Stimulated activated CD8-positive, alpha-beta memory T cell treated with anti-CD3 and anti-CD28 coated beads, Interleukin-7, amount 100 ng/mL, for 4 hours (primary cell): ENCODE data around the gene GIT2.
"Not testable (repeated sequence)": the region's sequence is repeated elsewhere in the genome, so short reads cannot be mapped to it uniquely, and the experiment has no call there.

Experiments
- DNase-seq, 2 donors: peaks; one replicate each; pipeline ENCODE4 v3.0.0-alpha.2; 2020; ENCODE audit warnings: low read depth in 2 of 2

GIT2 gene

DNA sequence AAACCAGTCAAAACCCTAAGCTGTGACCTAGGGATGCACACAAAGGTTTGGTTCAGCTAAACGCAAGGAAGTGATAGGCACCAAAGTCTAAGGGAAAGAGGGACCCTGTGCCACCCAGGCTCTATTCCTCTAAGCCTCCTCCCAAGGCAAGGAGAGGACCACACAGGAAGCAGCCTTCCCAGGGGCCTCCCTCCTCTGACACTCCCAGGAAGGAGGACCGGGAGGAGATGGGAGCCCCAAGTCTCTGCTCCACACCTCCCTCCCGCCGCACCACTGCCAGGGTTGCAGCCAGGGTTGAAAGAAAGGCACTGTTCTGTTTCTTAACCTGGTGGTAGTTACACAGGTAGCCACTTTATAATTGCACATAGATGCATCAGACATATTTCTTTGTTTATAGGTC, 74.2 kb downstream of the GIT2 start:
- no peak for DNase-seq

DNA sequence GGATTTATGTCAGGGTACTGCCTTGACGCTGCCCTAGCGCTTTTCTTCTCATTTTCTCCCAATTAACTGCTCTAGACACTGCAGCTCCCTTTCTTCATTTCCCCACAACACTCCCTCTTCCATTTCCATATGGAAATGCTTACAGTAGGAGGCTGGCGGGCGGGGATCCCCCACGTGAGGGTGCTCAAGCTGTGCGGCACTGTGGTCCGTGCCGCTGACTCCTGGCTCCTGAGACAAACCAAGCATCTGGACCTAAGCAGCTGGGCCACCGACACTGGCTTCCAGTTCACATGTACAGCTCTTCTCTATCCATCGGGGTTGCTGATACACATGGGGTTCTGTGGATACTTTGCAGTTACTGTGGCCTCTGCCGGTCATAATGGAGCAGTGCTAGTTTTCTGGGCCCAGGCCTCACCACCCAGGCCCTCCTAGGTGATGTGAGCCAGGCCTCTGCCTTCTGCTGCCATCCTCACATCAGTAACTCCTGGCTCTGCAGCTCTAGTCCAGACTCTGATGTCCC, 75.8 kb downstream of the GIT2 start:
- DNase-seq = no peak

DNA sequence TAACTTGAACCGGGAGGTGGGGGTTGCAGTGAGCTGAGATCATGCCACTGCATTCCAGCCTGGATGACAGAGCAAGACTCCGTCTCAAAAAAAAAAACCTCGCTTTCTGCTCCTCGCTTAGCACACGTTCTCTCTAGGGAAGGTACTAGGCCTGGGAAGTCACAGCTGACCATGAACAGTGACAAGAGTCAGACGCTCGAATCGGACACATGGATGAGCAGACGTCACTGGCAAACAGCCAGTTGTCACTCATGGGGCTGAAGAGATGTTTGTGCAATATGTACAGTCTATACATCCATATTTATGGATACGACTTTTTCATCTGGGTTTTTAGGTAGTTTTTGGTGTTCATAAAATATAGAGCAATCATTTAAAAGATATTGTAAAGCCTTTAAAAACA, 76.7 kb downstream of the GIT2 start:
- DNase-seq = no peak

DNA sequence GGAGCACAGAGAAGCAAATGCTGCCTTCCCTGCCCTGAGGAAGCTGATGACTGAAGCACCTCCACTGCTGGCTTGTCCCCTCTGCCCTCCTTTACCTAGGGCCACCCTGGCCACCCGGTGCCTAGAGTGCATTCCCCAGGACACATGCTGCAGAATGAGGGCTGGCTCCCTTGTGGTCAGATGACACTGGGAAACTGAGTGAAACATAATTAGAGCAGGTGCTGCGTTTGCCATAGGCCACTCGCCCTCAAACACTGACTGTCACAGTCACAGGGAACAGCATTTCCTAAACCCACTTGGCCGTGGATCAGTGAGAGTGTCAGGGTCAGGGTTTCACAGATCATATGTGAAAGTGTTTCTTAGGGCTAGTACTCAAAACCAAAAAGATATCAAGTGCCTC, 80.1 kb downstream of the GIT2 start:
- no peak for DNase-seq

DNA sequence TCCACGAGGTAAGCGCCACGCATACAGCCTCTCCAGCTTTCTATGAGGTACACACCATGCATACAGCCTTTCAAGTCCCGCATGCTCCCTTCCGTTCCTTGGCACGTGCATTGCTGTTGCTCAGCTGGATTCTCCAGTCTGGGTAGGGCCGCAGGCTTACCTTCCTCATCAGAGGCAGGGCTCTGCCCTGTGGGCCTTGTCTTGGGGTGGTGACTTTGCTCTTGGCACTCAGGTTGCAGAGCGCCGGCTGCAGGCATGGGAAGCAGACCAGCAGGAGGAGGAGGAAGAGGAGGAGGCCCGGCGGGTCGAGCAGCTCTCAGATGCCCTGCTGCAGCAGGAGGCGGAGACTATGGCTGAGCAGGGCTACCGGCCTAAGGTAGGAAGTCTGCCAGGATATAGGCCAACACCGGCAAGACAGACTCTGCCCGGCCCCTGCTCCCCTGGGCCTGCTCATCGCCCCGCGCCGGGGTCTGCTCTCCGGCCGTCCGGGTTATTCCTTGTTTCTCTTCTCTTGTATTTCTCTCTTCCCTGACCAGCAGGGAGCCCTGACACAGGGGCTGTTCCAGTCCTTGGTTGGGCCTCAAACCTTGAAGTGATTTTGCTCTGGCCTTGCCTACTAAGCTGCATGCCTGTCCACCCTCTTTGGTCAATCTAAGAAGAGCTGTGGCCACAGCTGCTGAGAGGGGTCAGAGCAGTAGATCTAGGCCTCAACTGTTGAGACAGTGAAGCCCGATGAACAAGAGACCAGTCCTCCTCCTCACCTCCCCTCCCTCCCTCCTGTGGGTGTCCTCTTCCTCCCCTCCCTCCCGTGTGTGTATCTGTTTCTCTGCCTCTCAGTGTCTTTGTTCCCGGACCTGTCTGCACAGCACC, 80.8 kb downstream of the GIT2 start:
- no peak for DNase-seq

DNA sequence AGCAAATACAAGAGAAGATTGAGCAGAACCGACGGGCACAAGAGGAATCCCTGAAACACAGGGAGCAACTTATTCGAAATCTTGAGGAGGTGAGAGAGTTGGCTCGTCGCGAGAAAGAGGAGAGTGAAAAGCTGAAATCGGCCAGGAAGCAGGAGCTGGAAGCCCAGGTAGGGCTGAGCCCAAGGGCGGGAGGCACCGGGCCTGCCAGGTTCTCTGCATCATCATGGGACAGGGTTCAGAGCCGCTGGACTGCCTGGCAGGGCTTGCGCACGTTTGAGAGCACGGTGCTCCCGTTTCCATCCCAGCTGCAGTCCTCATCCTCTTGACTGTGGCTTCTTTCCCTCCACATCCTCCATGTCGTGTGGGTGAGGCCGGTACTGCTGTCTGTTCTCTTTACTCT, 81.7 kb downstream of the GIT2 start:
- no peak for DNase-seq

DNA sequence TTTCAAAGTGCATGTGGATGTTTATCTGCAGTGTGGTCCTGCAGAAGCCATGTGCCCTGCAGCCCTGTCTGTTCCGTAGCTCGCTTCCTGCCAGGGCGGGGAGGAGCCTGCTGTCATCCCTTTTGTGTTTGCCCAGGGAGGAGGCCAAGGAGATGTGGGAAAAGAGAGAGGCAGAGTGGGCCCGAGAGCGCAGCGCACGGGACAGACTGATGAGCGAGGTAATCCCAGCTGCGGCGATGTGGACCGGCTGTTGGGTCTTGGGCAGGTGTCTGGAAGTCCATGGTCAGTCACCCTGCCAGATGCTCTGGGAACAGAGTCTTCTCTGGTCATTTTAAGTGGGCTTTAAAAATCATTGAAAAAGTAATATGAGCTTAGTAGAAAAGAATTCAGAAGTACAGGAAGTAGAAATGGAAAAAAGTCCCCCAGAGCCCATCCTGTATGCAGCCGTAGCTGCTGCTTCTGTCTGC, 83.3 kb downstream of the GIT2 start:
- no peak for DNase-seq

DNA sequence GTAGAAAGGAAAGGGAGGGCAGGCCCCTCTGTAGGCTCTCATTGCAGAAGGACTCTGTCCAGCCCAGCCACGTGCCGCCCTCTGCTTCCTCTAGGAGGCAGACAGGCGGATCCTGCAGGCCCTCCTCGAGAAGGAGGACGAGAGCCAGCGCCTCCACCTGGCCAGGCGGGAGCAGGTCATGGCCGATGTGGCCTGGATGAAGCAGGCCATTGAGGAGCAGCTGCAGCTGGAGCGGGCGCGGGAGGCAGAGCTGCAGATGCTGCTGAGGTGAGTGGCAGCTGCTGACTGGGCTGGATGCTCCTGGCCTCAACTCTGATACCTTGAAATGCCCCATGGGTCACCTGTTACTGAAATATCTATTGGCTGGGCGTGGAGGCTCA, 85.2 kb downstream of the GIT2 start:
- DNase-seq = no peak

DNA sequence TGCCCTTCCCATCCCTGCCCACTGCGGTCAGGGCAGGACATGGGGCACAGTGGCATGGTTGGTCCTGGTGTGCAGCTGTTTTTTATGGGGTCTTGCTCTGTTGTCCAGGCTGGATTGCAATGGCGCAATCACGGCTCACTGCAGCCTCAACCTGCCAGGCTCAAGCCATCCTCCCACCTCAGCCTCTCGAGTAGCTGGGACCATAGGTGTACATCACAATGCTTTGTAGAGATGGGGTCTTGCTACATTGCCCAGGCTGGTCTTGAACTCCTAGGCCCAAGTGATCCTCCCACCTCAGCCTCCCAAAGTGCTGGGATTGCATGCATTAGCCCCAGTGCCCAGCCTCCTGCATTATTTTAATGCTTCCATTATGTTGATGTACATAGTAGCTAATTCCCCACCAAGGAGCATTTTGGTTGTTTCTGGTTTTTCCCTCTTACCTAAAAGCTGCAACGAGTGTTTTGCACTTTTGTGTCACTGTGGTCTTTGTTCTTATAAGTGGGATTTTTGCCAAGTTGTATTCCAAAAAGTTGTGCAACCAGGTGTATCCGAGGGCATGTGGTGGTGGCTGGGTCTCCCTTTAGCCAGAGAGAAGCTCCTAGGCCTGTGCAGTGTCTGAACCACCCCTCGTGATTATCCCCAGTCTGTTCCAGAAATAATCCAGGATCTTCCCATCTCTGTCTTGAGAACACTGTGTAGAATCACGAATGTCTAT, 85.8 kb downstream of the GIT2 start:
- no peak for DNase-seq

DNA sequence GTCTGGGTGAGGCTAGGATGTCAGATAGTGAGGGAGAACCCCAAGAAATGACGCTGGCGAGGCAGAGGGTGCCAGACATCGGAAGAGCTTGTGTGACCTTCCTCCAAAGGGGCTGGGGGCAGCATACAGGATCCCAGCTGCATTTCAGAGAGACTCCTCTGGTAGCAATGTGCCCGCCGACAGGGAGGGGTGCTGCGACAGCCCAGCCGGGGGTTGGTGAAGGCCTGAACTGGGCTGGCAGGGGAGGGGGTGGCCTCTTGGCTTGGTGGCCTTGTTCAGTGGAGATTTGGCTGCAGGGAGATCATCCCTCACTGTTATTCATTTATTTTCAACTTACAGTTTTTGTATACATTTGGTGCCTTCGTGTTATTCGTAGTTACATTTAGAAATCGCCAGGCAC, 90.9 kb downstream of the GIT2 start:
- no peak for DNase-seq

DNA sequence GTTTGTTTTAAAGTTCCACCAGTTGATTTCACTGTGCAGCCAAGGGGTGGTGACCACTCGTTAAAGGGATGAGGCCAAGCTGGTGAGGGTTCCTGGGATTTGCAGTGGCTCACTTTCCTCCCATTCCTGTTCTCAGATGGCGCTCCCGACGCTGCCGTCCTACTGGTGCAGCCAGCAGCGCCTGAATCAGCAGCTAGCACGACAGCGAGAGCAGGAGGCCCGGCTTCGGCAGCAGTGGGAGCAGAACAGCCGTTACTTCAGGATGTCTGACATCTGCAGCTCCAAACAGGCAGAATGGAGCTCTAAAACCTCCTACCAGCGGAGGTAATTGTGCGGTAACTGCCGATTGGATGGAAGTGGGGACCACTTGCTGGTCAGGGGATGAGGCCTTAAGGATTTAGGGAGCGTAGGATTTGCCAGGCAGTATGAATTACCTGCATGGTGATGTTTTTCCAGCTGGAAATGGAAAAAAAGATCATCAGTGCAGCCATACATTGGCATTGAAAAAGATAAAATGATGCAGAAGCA, 93.2 kb downstream of the GIT2 start:
- DNase-seq = no peak

DNA sequence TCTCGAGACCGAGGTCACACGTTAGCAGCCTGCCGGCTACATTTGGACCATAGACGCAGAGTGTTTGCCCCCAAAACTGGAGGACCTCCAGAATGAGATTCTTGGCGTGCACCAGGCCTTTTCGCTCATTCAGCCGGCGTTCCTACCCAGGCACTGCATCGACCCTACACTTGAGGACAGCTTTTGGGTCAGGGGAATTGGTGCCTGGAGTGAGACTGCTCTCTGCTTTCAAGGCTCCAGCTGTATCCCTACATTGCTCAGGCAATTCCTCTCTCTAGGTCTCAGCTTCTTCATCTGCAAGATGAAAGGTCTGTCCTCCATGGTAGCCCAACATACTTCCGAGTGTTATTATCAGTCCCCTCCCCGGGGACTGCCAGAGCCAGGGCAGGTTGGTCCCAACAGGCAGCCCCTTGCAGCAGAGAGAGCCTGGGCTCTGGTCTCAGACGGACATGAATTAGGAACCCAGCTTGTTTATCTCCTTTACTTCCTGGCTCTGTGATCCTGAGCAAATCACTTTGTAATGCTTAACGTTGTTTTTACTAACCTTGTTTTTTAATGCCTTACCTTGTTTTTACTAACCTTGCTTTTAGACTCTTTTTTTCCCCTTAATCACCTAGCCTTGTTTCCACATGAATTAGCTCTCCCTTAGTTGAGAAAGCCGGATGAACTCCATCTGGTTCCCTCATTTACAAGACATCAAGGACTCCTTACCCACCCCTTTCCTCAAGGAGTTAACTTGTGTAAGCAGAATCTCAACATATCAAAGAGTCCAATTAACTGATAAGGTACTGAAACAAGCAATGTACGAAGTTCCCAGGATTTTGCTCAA, 95.2 kb downstream of the GIT2 start:
- no peak for DNase-seq

DNA sequence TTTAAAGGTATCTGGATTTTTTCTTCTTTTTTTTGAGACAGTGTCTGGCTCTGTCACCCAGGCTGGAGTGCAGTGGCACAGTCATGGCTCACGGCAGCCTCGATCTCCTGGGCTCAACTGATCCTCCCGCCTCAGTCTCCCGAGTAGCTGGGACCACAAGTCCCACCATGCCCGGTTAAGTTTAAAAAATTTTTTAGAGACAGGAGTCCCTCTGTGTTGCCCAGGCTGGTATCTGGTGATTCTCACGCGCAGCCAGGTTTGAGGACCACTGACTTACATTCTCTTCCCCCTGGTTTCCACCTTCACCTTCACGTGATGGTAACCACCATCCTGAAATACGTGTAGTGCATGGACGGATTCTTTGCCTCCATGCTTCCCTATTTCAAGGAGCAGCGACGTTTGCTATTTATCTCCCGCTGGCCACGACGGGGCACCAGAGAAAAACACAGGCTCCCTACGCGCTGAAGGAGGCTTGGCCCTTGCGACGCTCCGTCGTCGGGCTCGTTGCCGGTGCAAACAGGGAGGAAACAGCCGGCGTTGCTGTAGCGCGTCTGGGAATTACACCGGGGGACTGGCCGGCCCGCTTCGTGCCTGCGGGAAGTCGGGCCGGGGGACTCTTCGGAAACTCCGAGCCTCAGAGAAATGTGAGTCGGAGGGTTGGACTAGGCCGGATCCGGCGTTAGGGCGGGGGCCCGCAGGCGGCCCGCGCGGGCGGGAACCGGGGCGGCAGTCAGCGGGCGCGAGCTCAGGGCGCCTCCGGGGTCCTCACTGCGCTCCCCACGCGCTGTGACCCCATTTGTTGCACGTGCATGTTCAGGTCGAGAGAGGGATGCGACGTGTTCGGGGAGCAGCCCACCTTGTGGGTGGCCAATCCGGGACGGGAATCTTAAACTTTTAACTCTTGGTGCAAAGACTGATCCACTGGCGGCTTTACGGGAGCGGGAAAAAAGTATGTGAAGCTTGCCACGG, 96.1 kb downstream of the GIT2 start, which contains the start of gene TCHP:
Gene TCHP, plus strand, starts transcription at position 492 of the 969 bp plus-strand sequence. CDS start 2,753 bp downstream, outside the sequence.
- peak; percentile 28 to 60 for DNase-seq

DNA sequence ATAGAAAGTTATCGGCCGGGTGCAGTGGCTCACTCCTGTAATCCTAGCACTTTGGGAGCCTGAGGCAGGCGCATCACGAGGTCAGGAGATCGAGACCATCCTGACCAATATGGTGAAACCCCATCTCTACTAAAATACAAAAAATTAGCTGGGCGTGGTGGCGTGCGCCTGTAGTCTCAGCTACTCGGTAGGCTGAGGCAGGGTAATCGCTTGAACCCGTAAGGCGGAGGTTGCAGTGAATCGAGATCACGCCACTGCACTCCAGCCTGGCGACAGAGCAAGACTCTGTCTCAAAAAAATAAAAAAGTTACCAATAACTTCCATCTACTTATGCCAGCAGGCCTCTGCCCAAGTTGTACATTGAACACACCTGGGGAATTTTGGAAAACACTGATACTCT, 96.8 kb downstream of the GIT2 start:
- not testable (repeated sequence) for DNase-seq

DNA sequence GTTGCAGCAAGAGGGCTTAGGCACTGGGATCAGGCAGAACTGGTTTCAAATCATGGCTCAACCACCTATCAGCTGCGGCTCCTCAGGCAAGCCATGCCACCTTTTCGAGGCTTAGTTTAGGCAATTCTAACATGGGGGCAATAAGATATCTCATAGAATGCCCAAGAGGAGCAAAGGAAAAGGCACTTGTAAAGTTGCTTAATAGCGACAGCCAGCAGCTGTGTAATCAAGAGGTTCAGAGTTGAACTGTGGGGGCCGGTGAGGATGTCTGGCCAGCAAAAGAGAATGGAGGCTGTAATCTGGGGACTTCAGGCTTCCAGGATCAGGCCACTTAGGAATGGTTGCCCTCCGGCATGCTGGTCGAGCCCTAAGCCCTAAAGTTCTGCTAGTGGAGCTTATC, 99.1 kb downstream of the GIT2 start:
- DNase-seq = no peak

DNA sequence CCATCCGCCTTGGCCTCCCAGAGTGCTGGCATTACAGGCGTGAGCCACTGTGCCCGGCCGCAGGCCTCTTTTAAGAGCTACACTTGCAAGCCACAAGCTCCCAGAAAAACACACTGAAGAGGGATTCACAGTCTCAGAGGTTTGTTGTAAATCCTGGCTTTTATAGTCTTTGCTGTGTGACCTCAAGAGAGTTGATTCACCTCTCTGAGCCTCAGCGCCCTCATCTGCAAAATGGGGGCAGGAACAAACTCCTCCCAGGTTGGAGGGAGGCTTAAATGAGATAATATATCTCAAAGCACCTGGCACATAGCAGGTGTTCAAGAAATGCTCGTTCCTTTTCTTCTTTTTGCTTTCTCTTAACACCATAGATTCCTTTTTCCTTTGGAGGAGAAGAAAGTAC, 100.0 kb downstream of the GIT2 start:
- DNase-seq = no peak

DNA sequence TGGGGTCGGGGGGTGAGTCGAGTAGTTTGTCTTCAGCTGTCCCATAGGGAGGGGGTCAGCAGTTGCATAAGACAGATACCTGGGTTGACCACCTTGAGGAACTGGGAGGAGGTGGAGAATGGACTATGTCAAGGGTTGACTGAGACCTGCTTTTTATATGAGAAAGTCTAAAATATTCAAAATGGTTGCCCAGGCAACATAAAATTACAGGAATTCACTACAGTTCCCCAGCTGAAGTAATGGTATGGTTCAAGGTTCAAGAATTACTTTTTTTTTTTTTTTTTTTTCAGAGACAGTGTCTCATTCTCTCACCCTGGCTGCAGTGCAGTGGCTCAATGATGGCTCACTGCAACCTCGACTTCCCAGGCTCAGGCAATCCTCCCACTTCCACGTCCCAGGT, 101.2 kb downstream of the GIT2 start:
- DNase-seq = no peak

DNA sequence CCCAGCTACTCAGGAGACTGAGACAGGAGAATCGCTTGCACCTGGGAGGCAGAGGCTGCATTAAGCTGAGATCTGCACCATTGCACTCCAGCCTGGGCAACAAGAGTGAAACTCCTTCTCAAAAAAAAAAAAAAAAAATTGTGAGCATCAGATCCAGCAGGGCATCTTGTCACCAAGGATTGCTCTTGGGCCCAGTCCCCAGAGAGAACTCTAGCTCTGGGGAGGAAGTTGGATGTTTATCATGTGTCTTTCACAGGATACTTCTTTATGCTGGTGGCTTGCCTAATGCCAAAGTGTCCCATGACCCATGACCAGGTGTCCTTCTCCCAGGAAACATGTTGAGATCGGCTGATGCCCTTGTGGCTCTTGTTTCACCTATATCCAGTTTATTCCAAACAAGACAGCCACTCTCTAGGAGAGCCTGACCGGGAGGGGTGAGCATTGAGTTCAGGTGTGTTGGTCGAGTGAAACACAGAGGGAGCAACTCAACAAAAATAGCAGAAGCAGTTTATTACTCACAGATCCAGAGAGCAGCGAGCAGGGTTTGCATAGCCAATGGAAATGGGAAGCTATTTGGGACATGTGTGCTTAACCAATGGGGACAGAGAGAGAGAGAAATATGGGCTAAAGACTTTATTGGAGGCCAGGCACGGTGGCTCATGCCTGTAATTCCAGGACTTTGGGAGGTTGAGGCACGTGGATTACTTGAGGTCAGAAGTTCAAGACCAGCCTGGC, 102.7 kb downstream of the GIT2 start:
- DNase-seq = no peak

DNA sequence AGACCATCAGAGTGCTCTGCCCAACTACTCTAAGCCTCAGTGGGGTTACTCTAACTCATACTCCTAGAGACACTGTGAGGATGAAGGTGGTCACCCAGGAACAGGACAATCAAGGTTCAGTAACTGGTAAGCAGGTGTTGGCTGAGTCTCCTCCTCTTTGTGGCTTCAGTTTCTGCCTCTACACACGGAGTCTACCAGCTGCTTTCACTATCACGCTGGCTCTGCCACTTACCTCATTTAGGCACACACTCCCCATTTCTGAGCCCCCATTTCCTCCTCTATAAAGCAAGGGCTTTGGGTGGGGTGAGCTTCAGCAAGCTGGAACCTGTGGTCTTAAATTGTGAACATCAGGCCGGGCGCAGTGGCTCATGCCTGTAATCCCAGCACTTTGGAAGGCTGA, 103.4 kb downstream of the GIT2 start:
- DNase-seq = no peak
